ENCODE measurements around the gene TAOK1. TPM values are rescaled to one million over a fixed set of nuclear protein-coding genes. Genes with fewer than 3 reads are reported as not detected.

TAOK1 gene
- total RNA-seq, 3 donors from 2014 or later (not counting 1 experiment from before 2014, with no cell fraction given), result 55.4 to 76.9 (median 70.0) TPM

- H3K9me3 Mint-ChIP-seq, result no peaks in the 10 kb centered on the region
- 96% methylated on average over 4 of the region's 4 CpGs for WGBS (ENCODE audit: insufficient coverage)
- Histone ChIP-seq H3K27me3 (ENCODE audit: control insufficient read depth, insufficient read depth, low read length) (no peaks in the 10 kb centered on the region), H3K27ac (ENCODE audit: low read length) (no peak overlapping the region), H3K4me1 (ENCODE audit: control insufficient read depth, insufficient read depth, low read length) (peaks cover 15% of the 10 kb centered on the region), H3K4me3 (ENCODE audit: low read length) (no peak overlapping the region), H3K36me3 (ENCODE audit: control insufficient read depth, insufficient read depth, low read length) (peaks cover 6% of the 10 kb centered on the region), H3K9me3 (ENCODE audit: control insufficient read depth, insufficient read depth, low read length) (no peaks in the 10 kb centered on the region)
- TF ChIP-seq, protein P1, sequence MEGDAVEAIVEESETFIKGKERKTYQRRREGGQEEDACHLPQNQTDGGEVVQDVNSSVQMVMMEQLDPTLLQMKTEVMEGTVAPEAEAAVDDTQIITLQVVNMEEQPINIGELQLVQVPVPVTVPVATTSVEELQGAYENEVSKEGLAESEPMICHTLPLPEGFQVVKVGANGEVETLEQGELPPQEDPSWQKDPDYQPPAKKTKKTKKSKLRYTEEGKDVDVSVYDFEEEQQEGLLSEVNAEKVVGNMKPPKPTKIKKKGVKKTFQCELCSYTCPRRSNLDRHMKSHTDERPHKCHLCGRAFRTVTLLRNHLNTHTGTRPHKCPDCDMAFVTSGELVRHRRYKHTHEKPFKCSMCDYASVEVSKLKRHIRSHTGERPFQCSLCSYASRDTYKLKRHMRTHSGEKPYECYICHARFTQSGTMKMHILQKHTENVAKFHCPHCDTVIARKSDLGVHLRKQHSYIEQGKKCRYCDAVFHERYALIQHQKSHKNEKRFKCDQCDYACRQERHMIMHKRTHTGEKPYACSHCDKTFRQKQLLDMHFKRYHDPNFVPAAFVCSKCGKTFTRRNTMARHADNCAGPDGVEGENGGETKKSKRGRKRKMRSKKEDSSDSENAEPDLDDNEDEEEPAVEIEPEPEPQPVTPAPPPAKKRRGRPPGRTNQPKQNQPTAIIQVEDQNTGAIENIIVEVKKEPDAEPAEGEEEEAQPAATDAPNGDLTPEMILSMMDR (IDR thresholded peaks at IDR 0.05), result no peak
- ATAC-seq, result no peak
- peaks cover 25 to 45% of the 10 kb centered on the region in 2 donors for H3K4me1 Mint-ChIP-seq
- peak overlapping the region in 1 of 2 donors; percentile 46 for H3K27ac Mint-ChIP-seq
- H3K36me3 Mint-ChIP-seq, result no peaks in the 10 kb centered on the region
- intact Hi-C loops (cut with micrococcal nuclease), result no loop called here
- no peak overlapping the region for H3K4me3 Mint-ChIP-seq
- DNase-seq, result no peak
- H3K27me3 Mint-ChIP-seq (ENCODE audit: low read depth in 2 of 2), result no peaks in the 10 kb centered on the region
Observed at GRCh38 chr17:29394761-29395160, 4.6 kb downstream of the TAOK1 start.

DNA sequence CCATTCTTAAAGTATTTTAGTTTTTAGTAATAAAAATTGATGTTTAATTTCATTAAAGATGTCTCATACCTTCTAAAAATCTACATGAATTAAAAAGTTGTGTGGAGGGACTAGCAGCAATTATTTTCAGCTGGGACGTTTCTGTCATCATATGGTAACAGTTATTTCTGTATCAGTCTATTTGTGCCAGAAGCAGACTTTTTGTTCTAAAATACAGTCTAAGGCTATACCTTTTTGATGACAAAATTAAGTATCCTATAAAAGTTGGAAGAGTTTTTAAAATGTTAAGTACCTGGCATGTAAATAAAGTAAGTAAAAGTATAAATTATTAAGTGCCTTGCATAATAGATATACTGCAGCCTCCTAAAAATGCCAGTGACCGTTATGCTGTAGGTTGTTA is 5.9 kb downstream of the TAOK1 start:
- no peaks in the 10 kb centered on the region for H3K27me3 Mint-ChIP-seq (ENCODE audit: low read depth in 2 of 2)
- Histone ChIP-seq H3K36me3 (ENCODE audit: control insufficient read depth, insufficient read depth, low read length) (peaks cover 9% of the 10 kb centered on the region), H3K27ac (ENCODE audit: low read length) (no peak overlapping the region), H3K4me3 (ENCODE audit: low read length) (no peak overlapping the region), H3K4me1 (ENCODE audit: control insufficient read depth, insufficient read depth, low read length) (peaks cover 11% of the 10 kb centered on the region), H3K9me3 (ENCODE audit: control insufficient read depth, insufficient read depth, low read length) (no peaks in the 10 kb centered on the region), H3K27me3 (ENCODE audit: control insufficient read depth, insufficient read depth, low read length) (no peaks in the 10 kb centered on the region)
- no peaks in the 10 kb centered on the region for H3K9me3 Mint-ChIP-seq
- no peak for ATAC-seq
- peaks cover 26 to 46% of the 10 kb centered on the region in 2 donors for H3K4me1 Mint-ChIP-seq
- TF ChIP-seq, protein P1 (IDR thresholded peaks at IDR 0.05), result no peak
- H3K4me3 Mint-ChIP-seq, result no peak overlapping the region
- intact Hi-C loops (cut with micrococcal nuclease), result no loop called here
- 100% methylated on average over 1 of the region's 2 CpGs for WGBS (ENCODE audit: insufficient coverage)
- peaks cover 6% of the 10 kb centered on the region for H3K36me3 Mint-ChIP-seq
- H3K27ac Mint-ChIP-seq, result peak overlapping the region in 1 of 2 donors; percentile 11
- no peak for DNase-seq

GRCh38 chr17:29399634-29400033 is 9.5 kb downstream of the TAOK1 start:
- H3K27ac Mint-ChIP-seq, result no peak overlapping the region
- Histone ChIP-seq H3K27ac (ENCODE audit: low read length) (no peak overlapping the region), H3K27me3 (ENCODE audit: control insufficient read depth, insufficient read depth, low read length) (no peaks in the 10 kb centered on the region), H3K4me1 (ENCODE audit: control insufficient read depth, insufficient read depth, low read length) (peaks cover 3% of the 10 kb centered on the region), H3K4me3 (ENCODE audit: low read length) (no peak overlapping the region), H3K36me3 (ENCODE audit: control insufficient read depth, insufficient read depth, low read length) (peaks cover 15% of the 10 kb centered on the region), H3K9me3 (ENCODE audit: control insufficient read depth, insufficient read depth, low read length) (no peaks in the 10 kb centered on the region)
- DNase-seq, result no peak
- intact Hi-C loops (cut with micrococcal nuclease), result no loop called here
- H3K36me3 Mint-ChIP-seq, result peaks cover 6% of the 10 kb centered on the region
- H3K4me1 Mint-ChIP-seq, result peaks cover 26 to 30% of the 10 kb centered on the region in 2 donors
- no peak for ATAC-seq
- no peaks in the 10 kb centered on the region for H3K27me3 Mint-ChIP-seq (ENCODE audit: low read depth in 2 of 2)
- H3K9me3 Mint-ChIP-seq, result no peaks in the 10 kb centered on the region
- no peak overlapping the region for H3K4me3 Mint-ChIP-seq
- WGBS (ENCODE audit: insufficient coverage), result 97% methylated on average over 3 of the region's 4 CpGs
- TF ChIP-seq, protein P1 (IDR thresholded peaks at IDR 0.05), result no peak

DNA sequence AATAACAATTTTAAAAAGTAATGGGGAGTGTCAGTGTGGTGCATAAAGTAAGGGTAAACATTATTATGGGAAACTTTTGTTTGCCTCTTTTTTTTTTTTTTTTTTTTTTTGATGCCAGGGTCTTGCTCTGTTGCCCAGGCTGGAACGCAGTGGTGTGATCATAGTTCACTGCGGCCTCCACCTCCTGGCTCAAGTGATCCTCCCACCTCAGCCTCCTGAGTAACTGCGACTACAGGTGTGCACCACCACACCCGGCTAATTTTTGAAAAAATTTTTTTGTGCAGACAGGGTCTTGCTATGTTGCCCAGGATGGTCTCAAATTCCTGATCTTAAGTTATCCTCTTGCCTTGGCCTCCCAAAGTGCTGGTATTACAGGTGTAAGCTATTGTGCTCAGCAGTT is 10.7 kb downstream of the TAOK1 start:
- peaks cover 15% of the 10 kb centered on the region for H3K36me3 ChIP-seq (ENCODE audit: control insufficient read depth, insufficient read depth, low read length)
- intact Hi-C loops (cut with micrococcal nuclease), result no loop called here
- H3K27ac ChIP-seq (ENCODE audit: low read length), result no peak overlapping the region
- DNase-seq, result no peak
- Mint-ChIP-seq H3K9me3 (no peaks in the 10 kb centered on the region), H3K4me1 (peaks cover 24 to 26% of the 10 kb centered on the region in 2 donors), H3K4me3 (no peak overlapping the region), H3K27ac (peak overlapping the region; percentile 36 to 65), H3K27me3 (ENCODE audit: low read depth in 2 of 2) (no peaks in the 10 kb centered on the region), H3K36me3 (peaks cover 6% of the 10 kb centered on the region)
- no peaks in the 10 kb centered on the region for H3K9me3 ChIP-seq (ENCODE audit: control insufficient read depth, insufficient read depth, low read length)
- H3K4me3 ChIP-seq (ENCODE audit: low read length), result no peak overlapping the region
- H3K27me3 ChIP-seq (ENCODE audit: control insufficient read depth, insufficient read depth, low read length), result no peaks in the 10 kb centered on the region
- WGBS (ENCODE audit: insufficient coverage), result 100% methylated on average over 4 of the region's 4 CpGs
- H3K4me1 ChIP-seq (ENCODE audit: control insufficient read depth, insufficient read depth, low read length), result peaks cover 3% of the 10 kb centered on the region
- TF ChIP-seq, protein P1 (IDR thresholded peaks at IDR 0.05), result no peak
- ATAC-seq, result no peak
